ENCODE data around the gene ZFP62. TPM values are rescaled to one million over a fixed set of nuclear protein-coding genes. Genes with fewer than 3 reads are reported as not detected.

Gene ZFP62
- total RNA-seq, 1 experiment from 2014 or later, result 6.7 TPM

GRCh38 chr5:180872419-180872818, 11.3 kb upstream of the ZFP62 start:
- in situ Hi-C loops (cut with HindIII; ENCODE audit: low pct_unique_long_range_greater_than_20kb, low sequenced_read_pairs), result no loop called here
- DNase-seq (ENCODE audit: low read depth), result no peak

- no peak for DNase-seq (ENCODE audit: low read depth)
- in situ Hi-C loops (cut with HindIII; ENCODE audit: low pct_unique_long_range_greater_than_20kb, low sequenced_read_pairs), result no loop called here
Measured at GRCh38 chr5:180870276-180871068, 9.4 kb upstream of the ZFP62 start.

- in situ Hi-C loops (cut with HindIII; ENCODE audit: low pct_unique_long_range_greater_than_20kb, low sequenced_read_pairs), result no loop called here
- no peak for DNase-seq (ENCODE audit: low read depth)
Measured at GRCh38 chr5:180869587-180869986, 8.5 kb upstream of the ZFP62 start.

GRCh38 chr5:180868960-180869359, 7.9 kb upstream of the ZFP62 start:
- in situ Hi-C loops (cut with HindIII; ENCODE audit: low pct_unique_long_range_greater_than_20kb, low sequenced_read_pairs), result no loop called here
- DNase-seq (ENCODE audit: low read depth), result peak; percentile 80

- no peak for DNase-seq (ENCODE audit: low read depth)
- in situ Hi-C loops (cut with HindIII; ENCODE audit: low pct_unique_long_range_greater_than_20kb, low sequenced_read_pairs), result no loop called here
Measured at GRCh38 chr5:180866985-180867384, 5.9 kb upstream of the ZFP62 start.

GRCh38 chr5:180865981-180866695, 5.1 kb upstream of the ZFP62 start:
- in situ Hi-C loops (cut with HindIII; ENCODE audit: low pct_unique_long_range_greater_than_20kb, low sequenced_read_pairs), result no loop called here
- no peak for DNase-seq (ENCODE audit: low read depth)

DNA sequence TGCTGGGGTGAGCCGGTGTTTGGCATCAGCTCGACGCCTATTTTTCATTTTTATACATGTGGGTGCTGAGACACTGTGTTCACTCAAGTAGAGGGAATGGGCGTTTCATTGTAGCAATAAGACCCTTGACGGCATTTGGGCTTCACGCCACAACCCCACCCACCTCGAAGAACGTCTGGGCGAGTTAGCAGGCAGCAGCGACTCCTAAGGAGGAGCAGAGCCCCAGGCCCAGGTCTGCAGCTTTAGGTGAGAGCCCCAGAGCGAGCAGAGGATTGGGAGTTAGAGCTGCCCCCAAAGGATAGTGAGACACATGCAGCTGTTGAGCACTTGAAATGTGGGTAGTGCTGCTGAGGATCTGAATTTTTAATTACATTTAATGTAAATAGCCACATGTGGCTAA, 1.6 kb upstream of the ZFP62 start:
- in situ Hi-C loops (cut with HindIII; ENCODE audit: low pct_unique_long_range_greater_than_20kb, low sequenced_read_pairs), result no loop called here
- DNase-seq (ENCODE audit: low read depth), result no peak

GRCh38 chr5:180860273-180860886, 696 bp downstream of the ZFP62 start:
- in situ Hi-C loops (cut with HindIII; ENCODE audit: low pct_unique_long_range_greater_than_20kb, low sequenced_read_pairs), result no loop called here
- peak; percentile 82 for DNase-seq (ENCODE audit: low read depth)

GRCh38 chr5:180858586-180858985, 2.5 kb downstream of the ZFP62 start:
- in situ Hi-C loops (cut with HindIII; ENCODE audit: low pct_unique_long_range_greater_than_20kb, low sequenced_read_pairs), result no loop called here

DNA sequence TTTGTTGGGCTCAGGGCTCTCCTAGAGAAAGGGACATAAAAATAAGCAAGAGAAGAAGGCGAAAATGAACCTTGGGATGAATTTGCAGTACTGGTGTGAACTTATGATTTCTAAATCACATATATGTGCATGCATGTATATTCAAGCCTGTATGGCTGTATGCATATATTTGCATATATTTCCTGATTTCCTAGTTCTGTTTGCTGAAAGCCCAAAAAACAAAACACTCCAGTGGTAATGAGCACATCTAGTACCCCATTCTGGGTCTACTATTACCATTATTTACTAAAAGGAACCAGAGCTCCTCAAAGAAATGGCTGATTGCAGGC, 7.3 kb downstream of the ZFP62 start:
- in situ Hi-C loops (cut with HindIII; ENCODE audit: low pct_unique_long_range_greater_than_20kb, low sequenced_read_pairs), result no loop called here
- no peak for DNase-seq (ENCODE audit: low read depth)

More at GRCh38 chr5:180858586-180858985, 2.5 kb downstream of the ZFP62 start:
- no peak for DNase-seq (ENCODE audit: low read depth)

GRCh38 chr5:180853121-180853847, 7.8 kb downstream of the ZFP62 start:
- in situ Hi-C loops (cut with HindIII; ENCODE audit: low pct_unique_long_range_greater_than_20kb, low sequenced_read_pairs), result no loop called here
- DNase-seq (ENCODE audit: low read depth), result no peak

DNA sequence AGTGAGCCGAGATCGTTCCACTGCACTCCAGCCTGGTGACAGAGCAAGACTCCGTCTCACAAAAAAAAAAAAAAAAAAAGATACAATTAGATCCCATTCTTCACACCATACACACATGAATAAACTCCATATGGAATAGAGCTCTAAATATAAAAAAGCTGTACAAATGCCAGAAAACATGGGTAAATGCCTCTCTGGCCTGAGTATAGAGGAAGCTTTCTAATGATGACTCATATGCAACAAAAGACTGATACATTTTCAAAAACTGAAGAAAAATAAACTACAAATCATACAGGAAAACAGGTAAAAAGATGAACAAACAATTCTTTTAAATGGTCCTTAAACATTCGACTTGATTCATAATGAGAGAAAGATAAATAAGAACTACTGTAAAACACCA, 8.6 kb downstream of the ZFP62 start:
- in situ Hi-C loops (cut with HindIII; ENCODE audit: low pct_unique_long_range_greater_than_20kb, low sequenced_read_pairs), result no loop called here
- DNase-seq (ENCODE audit: low read depth), result no peak

GRCh38 chr5:180850434-180851078, 10.5 kb downstream of the ZFP62 start:
- in situ Hi-C loops (cut with HindIII; ENCODE audit: low pct_unique_long_range_greater_than_20kb, low sequenced_read_pairs), result no loop called here
- DNase-seq (ENCODE audit: low read depth), result no peak

DNA sequence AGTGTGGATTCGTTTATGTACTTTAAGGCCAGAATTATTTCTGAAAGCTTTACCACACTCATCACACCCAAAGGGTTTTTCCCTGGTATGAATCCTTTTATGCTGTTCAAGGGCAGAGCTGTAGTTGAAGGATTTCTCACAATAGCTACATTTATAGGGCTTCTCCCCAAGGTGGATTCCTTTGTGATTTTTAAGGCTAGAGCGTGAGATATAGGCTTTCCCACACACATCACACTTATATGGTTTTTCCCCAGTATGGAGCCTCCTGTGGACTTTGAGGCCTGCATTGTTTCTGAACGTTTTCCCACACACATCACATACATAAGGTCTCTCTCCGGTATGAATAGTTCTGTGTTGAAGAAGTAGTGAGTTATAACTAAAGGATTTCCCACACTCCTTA, 11.2 kb downstream of the ZFP62 start:
- in situ Hi-C loops (cut with HindIII; ENCODE audit: low pct_unique_long_range_greater_than_20kb, low sequenced_read_pairs), result no loop called here
- no peak for DNase-seq (ENCODE audit: low read depth)

- in situ Hi-C loops (cut with HindIII; ENCODE audit: low pct_unique_long_range_greater_than_20kb, low sequenced_read_pairs), result no loop called here
- DNase-seq (ENCODE audit: low read depth), result no peak
Measured at GRCh38 chr5:180848878-180849277, 12.2 kb downstream of the ZFP62 start.

DNA sequence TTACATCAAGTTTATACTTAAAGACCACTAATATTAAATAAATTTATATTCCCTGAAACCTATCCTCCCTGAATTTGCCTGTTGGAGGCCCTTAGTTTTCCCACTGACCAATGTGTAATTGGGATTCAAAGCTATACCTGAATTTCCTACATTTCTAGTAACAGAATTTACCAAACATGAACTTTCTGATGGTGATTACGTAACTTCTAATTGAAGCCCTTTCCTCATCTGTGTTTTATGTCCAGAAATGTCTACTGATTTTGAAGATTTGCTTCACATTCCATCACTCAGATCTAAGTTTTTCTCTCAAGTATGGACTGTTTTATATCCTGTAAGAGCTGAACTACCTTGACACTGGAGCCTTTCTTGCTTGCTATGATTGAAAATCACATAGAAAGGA, 12.8 kb downstream of the ZFP62 start:
- in situ Hi-C loops (cut with HindIII; ENCODE audit: low pct_unique_long_range_greater_than_20kb, low sequenced_read_pairs), result no loop called here
- no peak for DNase-seq (ENCODE audit: low read depth)

- no peak for DNase-seq (ENCODE audit: low read depth)
- in situ Hi-C loops (cut with HindIII; ENCODE audit: low pct_unique_long_range_greater_than_20kb, low sequenced_read_pairs), result no loop called here
Measured at GRCh38 chr5:180847026-180847425, 14.1 kb downstream of the ZFP62 start.

DNA sequence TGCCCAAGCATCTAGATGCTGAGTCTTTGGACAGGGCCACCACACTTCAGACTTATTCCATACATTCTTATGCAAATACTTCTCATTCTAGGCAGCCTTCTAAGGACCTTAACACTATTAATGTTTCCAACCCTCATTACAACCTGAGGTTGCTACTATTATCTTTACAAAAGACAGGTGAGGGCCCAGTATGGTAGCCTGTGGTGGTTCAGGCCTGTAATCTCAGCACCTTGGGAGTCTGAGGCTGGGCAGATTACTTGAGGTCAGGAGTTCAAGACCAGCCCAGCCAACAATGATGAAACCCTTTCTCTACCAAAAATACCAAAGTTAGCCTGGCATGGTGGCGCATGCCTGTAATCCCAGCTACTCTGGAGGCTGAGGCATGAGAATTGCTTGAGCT, 16.2 kb downstream of the ZFP62 start:
- no peak for DNase-seq (ENCODE audit: low read depth)
- in situ Hi-C loops (cut with HindIII; ENCODE audit: low pct_unique_long_range_greater_than_20kb, low sequenced_read_pairs), result no loop called here

Measured in Caki2 (cell line).